OCI-LY7 (cell line): Measurements from ENCODE around the gene MDK. TPM values are rescaled to one million over a fixed set of nuclear protein-coding genes. Genes with fewer than 3 reads are reported as not detected.

ENCODE experiments used
- BruUV-seq: library from RNA; stranded (reverse); fragments of 400-500 nt; replicated peaks from 2 replicates; lab custom pipeline; 2021; lab: Mats Ljungman, UMichigan
- CTCF ChIA-PET: fragments of 300-600 bp; sonication (Branson Sonifier 250); formaldehyde crosslinking; loops from one replicate; lab custom pipeline; 2022; ENCODE audit warnings: antibody characterized with exemption; ENCODE audit not compliant: unreplicated experiment; lab: Charles Lee
- POLR2A ChIA-PET: fragments of 300-600 bp; sonication (Branson Sonifier 250); formaldehyde crosslinking; loops from one replicate; lab custom pipeline; 2022; ENCODE audit warnings: antibody characterized with exemption; lab: Charles Lee
- DNase-seq: peaks from one replicate; pipeline ENCODE4 v3.0.0-alpha.2; 2015; ENCODE audit warnings: low spot score
- H2AFZ ChIP-seq: fragments of 200-600 bp; sonication (generic), shearing (Covaris generic); 2 replicates; pipeline ENCODE4 v1.6.1; 2014; ENCODE audit warnings: mild to moderate bottlenecking, antibody characterized with exemption, low read length, moderate library complexity
- H3K27ac ChIP-seq: fragments of 200-600 bp; sonication (generic); 2 replicates; pipeline ENCODE4 v1.5.1; 2014; ENCODE audit warnings: mixed run types, low read depth, mild to moderate bottlenecking, moderate library complexity, low read length, inconsistent platforms; ENCODE audit not compliant: poor library complexity, severe bottlenecking
- H3K36me3 ChIP-seq: fragments of 200-600 bp; sonication (generic); 2 replicates; pipeline ENCODE4 v1.6.1; 2014; ENCODE audit warnings: mild to moderate bottlenecking, antibody characterized with exemption, low read length, moderate library complexity, mixed read lengths; ENCODE audit not compliant: insufficient read depth
- H3K4me1 ChIP-seq: fragments of 200-600 bp; sonication (generic); 2 replicates; pipeline ENCODE4 v1.5.1; 2014; ENCODE audit warnings: mild to moderate bottlenecking, low read length; ENCODE audit not compliant: insufficient read depth, poor library complexity, severe bottlenecking
- H3K4me2 ChIP-seq: fragments of 200-600 bp; sonication (generic); 2 replicates; pipeline ENCODE4 v1.6.1; 2014; ENCODE audit warnings: mild to moderate bottlenecking, low read length
- H3K4me3 ChIP-seq: fragments of 200-600 bp; sonication (generic); 2 replicates; pipeline ENCODE4 v1.5.1; 2014; ENCODE audit warnings: mild to moderate bottlenecking, low read depth, low read length; ENCODE audit not compliant: poor library complexity, severe bottlenecking
- H3K79me2 ChIP-seq: fragments of 200-600 bp; sonication (generic); 2 replicates; pipeline ENCODE4 v1.6.1; 2016; ENCODE audit warnings: low read depth, mild to moderate bottlenecking, low read length, moderate library complexity, mixed read lengths; ENCODE audit not compliant: insufficient read depth
- H3K9me2 ChIP-seq: fragments of 200-600 bp; sonication (generic); 2 replicates; pipeline ENCODE4 v1.6.1; 2016; ENCODE audit warnings: mild to moderate bottlenecking, low read length, mixed read lengths; ENCODE audit not compliant: insufficient read depth
- H3K9me3 ChIP-seq: fragments of 200-600 bp; sonication (generic); 2 replicates; pipeline ENCODE4 v1.6.1; 2014; ENCODE audit warnings: mild to moderate bottlenecking, mixed run types, low read length, mixed read lengths
- H4K20me1 ChIP-seq: fragments of 200-600 bp; sonication (generic); 2 replicates; pipeline ENCODE4 v1.6.1; 2014; ENCODE audit warnings: mild to moderate bottlenecking, antibody characterized with exemption, low read length, moderate library complexity, mixed read lengths; ENCODE audit not compliant: insufficient read depth
- EZH2phosphoT487 ChIP-seq: fragments of 200-600 bp; sonication (generic); IDR thresholded peaks from 2 replicates; pipeline ENCODE4 v1.6.1; 2018; ENCODE audit warnings: low read depth, borderline replicate concordance, mild to moderate bottlenecking, mixed run types, antibody characterized with exemption, low read length, moderate library complexity, mixed read lengths
- intact Hi-C: fragments of 100-400 bp; cut with micrococcal nuclease; formaldehyde crosslinking; loops from one replicate; pipeline ENCODE4 v1.10.0; 2022; ENCODE audit not compliant: unreplicated experiment
- total RNA-seq, 2 experiments: library from RNA; depleted of rRNA in 1 of 2; stranded (reverse); fragments of >200 nt in 1 of 2; shearing (Covaris generic) in 1 of 2; gene quantifications; 2 replicates each; pipeline ENCODE4 v1.2.3, GENCODE V29; 2014 to 2022
- TF ChIP-seq, protein P1 (sequence below): fragments of 200-600 bp; sonication (generic); conservative IDR thresholded peaks from 2 replicates; pipeline ENCODE4 v1.5.1; 2014; ENCODE audit warnings: mild to moderate bottlenecking, antibody characterized with exemption, low read length, moderate library complexity, mixed read lengths

MDK gene
- total RNA-seq, 2 experiments from 2014 or later = 5.1 to 6.2 TPM

- intact Hi-C loops = no loop called here
- no peak overlapping the region for H2AFZ ChIP-seq
- no peaks in the 10 kb centered on the region for H3K4me1 ChIP-seq
- H3K4me3 ChIP-seq = no peak overlapping the region
- no peak for DNase-seq
- H4K20me1 ChIP-seq = no peaks in the 10 kb centered on the region
- no peak overlapping the region for H3K4me2 ChIP-seq
- TF ChIP-seq EZH2phosphoT487 = no peak
- TF ChIP-seq, protein P1, sequence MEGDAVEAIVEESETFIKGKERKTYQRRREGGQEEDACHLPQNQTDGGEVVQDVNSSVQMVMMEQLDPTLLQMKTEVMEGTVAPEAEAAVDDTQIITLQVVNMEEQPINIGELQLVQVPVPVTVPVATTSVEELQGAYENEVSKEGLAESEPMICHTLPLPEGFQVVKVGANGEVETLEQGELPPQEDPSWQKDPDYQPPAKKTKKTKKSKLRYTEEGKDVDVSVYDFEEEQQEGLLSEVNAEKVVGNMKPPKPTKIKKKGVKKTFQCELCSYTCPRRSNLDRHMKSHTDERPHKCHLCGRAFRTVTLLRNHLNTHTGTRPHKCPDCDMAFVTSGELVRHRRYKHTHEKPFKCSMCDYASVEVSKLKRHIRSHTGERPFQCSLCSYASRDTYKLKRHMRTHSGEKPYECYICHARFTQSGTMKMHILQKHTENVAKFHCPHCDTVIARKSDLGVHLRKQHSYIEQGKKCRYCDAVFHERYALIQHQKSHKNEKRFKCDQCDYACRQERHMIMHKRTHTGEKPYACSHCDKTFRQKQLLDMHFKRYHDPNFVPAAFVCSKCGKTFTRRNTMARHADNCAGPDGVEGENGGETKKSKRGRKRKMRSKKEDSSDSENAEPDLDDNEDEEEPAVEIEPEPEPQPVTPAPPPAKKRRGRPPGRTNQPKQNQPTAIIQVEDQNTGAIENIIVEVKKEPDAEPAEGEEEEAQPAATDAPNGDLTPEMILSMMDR = no peak
- CTCF ChIA-PET = no interaction called here
- BruUV-seq = no TSS peak
- H3K9me2 ChIP-seq = no peaks in the 10 kb centered on the region
- H3K36me3 ChIP-seq = peaks cover 46% of the 10 kb centered on the region; the same call in 1 of the 2 replicates
- no peaks in the 10 kb centered on the region for H3K9me3 ChIP-seq
- POLR2A ChIA-PET = no interaction called here
- no peak overlapping the region for H3K27ac ChIP-seq
- no peaks in the 10 kb centered on the region for H3K79me2 ChIP-seq
Measured at GRCh38 chr11:46414879-46415278, 33.4 kb downstream of the MDK start.

DNA sequence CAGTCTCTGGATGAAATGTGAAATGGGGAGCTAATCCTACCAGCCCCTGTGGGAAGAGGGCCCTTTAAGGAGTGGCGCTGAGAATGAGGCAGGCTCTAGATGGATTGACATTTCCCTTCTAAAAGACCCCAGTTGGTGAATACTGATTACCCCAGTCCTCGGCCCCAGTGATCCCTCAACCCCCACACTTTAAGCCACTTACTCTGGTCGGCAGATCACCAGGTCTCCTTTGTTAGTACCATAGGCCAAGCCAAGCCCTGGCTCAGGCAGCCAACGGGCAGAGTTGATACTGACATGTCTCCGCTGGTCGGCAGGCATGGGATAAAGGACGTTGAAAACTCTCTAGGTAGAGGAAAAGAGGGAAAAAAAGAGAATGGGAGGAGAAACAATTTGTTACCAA is 36.2 kb downstream of the MDK start:
- POLR2A ChIA-PET = interaction anchor here (1.0 kb wide), 1 partner anchor 12 kb away, joined by 4 read pairs; no protein-coding TSS in a partner anchor
- DNase-seq = no peak
- CTCF ChIA-PET = no interaction called here

DNA sequence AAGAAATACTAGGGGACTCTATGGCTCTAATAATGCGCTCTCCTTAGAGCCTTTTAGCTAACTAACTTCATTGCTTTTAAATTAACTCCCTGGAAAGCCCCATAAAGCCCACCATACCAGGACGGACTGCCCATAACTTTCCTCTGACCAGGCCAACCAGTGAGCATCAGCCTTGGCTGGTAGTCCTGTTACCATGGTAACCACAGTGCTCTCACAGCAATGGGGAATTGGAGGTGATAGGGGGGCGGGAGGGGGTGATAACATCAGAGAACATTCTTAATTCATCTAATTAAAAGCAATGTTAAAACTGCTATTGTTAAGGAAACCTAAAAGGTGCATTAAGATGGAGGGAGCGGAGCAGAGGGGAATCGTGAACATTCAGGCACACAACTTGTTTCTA is 37.3 kb downstream of the MDK start:
- POLR2A ChIA-PET = interaction anchor here (0.5 to 0.7 kb wide), 2 partner anchors 21 to 23 kb away, joined by 4 to 7 read pairs; no protein-coding TSS in a partner anchor
- TF ChIP-seq, protein P1 = no peak
- no peak for TF ChIP-seq EZH2phosphoT487
- no TSS peak for BruUV-seq

More for the DNA sequence above, 36.2 kb downstream of the MDK start:
- TF ChIP-seq EZH2phosphoT487 = no peak
- TF ChIP-seq, protein P1 = no peak
- no peaks in the 10 kb centered on the region for H3K79me2 ChIP-seq
- no peak overlapping the region for H3K4me3 ChIP-seq
- BruUV-seq = no TSS peak
- H3K4me2 ChIP-seq = no peak overlapping the region
- peaks cover 45% of the 10 kb centered on the region; the same call in 1 of the 2 replicates for H3K36me3 ChIP-seq
- no peak overlapping the region for H2AFZ ChIP-seq
- intact Hi-C loops = no loop called here
- no peaks in the 10 kb centered on the region for H4K20me1 ChIP-seq
- no peak overlapping the region for H3K27ac ChIP-seq
- H3K9me2 ChIP-seq = no peaks in the 10 kb centered on the region
- H3K4me1 ChIP-seq = no peaks in the 10 kb centered on the region
- no peaks in the 10 kb centered on the region for H3K9me3 ChIP-seq

More for the DNA sequence above, 37.3 kb downstream of the MDK start:
- no peaks in the 10 kb centered on the region for H3K9me3 ChIP-seq
- no peak overlapping the region for H2AFZ ChIP-seq
- no peaks in the 10 kb centered on the region for H3K9me2 ChIP-seq
- CTCF ChIA-PET = no interaction called here
- no peak for DNase-seq
- H3K4me1 ChIP-seq = no peaks in the 10 kb centered on the region
- H3K4me2 ChIP-seq = no peak overlapping the region
- H3K27ac ChIP-seq = no peak overlapping the region
- peaks cover 38% of the 10 kb centered on the region; the same call in 1 of the 2 replicates for H3K36me3 ChIP-seq
- H3K4me3 ChIP-seq = no peak overlapping the region
- no peaks in the 10 kb centered on the region for H3K79me2 ChIP-seq
- no peaks in the 10 kb centered on the region for H4K20me1 ChIP-seq
- intact Hi-C loops = no loop called here
